CD1c-positive myeloid dendritic cell (primary cell): ENCODE measurements around the gene FOXJ2.
A peak's percentile ranks its signal among the peaks of the same experiment; 100 is the strongest.
"Not testable (repeated sequence)": the region's sequence is repeated elsewhere in the genome, so short reads cannot be mapped to it uniquely, and the experiment has no call there.

Experiments
- DNase-seq: peaks from one replicate; pipeline ENCODE4 v3.0.0-alpha.2; 2016; ENCODE audit errors: extremely low spot score

Gene FOXJ2

DNA sequence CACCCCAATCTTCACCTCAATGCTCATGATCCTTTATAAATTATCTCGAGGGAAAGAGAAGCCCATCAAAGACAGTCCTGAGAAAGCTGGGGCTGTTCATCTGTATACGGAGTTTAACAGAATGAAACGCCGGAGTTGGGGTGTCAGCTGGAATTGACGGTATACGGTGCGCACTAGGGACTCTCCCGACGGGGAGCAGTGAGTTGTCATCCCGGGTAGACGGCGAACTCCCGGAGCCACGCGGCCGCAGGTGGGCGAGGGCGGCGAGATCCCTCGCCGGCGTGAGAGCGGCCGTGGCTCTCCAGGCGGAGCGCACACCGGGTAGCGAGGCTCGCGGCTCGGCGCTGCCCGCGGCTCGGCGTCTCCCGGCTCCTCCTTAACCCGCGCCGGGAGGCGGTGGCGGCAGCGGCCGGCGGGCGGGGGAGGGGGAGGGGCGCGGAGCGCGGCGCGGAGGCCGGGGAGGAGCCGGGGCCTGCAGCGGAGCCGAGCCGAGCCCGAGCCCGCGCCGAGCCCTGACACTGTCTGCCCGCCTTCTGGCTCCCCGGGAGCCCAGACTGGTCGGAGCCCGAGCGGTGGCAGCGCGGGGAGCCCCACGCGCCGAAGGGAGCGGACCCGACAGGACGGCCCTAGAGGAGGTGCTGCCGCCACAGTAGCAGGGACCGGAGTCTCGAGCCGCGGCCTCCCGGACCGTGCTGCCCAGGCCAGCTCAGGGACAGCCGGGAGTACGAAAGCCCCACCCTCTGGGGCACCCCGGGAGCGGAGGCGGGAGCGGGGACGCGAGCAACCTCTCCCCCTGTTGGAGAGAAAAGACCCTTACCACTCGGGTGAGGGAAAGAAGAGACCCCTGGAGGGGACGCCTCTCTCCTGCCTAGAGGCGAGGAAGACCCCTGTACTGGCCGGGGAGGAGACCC, at the start of gene FOXJ2:
FOXJ2 (plus strand) TSS at position 475 of the 911 bp plus-strand sequence. CDS start 7,117 bp downstream, outside the sequence.
- DNase-seq, result peak; percentile 86

DNA sequence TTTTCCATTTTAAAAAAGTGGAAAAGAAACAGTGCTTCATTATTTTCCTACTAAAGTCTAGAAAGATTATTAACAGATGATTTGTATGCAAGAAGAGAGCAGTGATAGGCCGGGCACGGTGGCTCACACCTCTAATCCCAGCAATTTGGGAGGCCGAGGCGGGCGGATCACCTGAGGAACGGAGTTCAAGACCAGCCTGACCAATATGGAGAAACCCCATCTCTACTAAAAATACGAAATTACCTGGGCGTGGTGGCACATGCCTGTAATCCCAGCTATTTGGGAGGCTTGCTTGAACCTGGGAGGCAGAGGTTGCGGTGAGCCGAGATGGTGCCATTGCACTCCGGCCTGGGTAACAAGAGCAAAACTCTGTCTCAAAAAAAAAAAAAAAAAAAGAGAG, 49.5 kb upstream of the FOXJ2 start:
- DNase-seq, result not testable (repeated sequence)

DNA sequence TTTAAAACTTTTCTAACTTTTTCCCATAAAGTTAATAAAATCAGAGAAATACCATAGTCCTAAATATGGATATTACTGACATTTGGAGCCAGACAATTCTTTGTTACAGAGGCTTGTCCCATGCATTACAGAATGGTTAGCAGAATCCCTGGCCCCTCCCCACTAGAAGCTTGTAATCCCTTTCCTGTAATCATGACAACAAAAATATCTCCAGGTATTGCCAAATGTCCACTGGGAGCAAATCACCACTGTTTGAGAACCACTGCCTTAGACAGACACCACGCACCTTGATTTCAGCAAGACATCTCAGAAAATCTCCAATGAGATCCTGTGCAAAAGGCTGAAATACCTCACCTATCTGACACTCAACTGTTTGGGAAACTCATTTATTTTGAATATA, 49.1 kb upstream of the FOXJ2 start:
- not testable (repeated sequence) for DNase-seq

DNA sequence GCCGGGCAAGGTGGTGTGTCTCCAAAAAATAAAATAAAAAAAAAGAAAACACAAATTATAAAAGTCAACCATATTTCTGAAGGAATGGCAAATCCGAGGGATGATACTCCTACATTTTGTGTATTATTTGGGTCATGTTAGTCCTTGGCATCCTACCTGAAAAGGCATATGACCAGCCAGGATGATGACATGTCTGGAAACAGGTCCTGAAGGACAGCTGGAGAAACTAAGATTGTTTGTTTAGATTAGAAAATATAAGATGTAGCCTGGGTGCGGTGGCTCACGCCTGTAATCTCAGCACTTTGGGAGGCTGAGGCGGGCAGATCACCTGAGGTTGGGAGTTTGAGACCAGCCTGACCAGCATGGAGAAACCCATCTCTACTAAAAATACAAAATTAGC, 47.6 kb upstream of the FOXJ2 start:
- DNase-seq, result no peak

DNA sequence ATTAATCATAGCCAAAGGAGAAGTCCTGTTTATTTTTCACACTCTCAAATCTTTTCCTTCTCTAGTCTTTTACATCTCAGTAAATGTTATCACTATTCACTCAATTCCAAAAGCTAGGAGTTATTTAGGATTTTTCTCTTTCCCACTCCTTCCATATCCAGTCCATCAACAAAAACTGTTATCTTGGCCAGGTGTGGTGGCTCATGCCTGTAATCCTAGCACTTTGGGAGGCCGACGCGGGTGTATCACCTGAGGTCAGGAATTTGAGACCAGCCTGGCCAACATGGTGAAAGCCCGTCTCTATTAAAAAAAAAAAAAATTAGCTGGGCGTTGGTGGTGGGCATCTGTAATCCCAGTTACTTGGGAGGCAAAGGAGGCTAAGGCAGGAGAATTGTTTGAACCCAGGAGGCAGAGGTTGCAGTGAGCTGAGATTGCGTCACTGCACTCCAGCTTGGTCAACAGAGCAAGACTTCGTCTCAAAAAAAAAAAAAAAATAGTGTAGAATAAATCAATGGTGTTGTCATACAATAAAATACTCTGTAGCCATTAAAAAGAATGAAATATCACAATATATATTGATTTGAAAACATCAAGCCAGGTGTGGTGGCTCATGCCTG, 46.6 kb upstream of the FOXJ2 start:
- DNase-seq, result no peak

DNA sequence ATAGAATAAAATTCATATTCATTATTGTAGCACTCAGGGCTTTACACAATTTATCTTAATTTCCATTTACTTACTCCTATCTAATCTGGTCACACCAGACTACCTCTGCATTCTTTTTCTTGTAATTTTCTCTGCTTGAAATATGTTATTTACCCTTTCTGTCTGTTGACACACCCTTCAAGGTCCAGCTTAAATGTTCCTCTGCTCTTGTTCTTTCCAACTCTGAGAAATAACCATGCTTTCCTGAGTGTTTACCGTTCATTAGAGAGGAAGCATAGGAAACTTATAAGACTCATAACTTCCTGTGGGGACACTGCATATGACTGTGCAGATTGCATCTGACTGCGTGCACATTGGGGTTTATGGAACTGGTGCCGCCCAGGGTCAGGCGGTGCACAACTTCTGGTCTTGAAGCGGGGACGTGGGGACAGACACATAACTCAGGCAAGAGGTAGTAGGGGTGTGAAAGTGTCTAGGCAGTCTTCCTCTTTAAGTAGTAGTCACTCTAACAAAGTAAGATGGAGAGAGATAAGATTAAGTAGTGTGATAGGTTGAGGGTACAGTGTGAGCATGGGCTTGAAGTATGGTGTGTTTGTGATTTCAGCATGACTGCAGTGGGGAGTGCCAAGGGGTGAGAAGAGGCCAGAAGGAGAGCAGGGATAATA, 42.6 kb upstream of the FOXJ2 start:
- peak; percentile 94 for DNase-seq

DNA sequence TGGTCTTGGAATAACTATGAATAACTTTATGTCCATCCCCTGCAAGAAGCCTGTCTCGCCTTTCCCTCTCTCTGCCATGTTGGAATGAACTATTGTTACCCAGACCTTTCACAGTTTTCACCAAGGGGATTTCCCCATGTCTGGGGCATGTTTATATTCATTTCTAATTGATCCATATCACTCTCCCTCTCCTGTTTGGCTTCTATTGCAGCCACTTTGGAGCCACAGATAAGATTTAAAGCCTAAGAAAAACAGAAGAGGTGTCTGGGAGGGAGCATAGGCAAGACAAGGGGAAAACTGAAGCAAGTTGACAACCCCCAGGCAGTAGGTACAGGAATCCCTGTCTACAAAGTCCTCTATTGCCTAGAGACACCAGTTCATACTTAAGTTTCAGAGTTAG, 41.0 kb upstream of the FOXJ2 start:
- DNase-seq, result no peak

DNA sequence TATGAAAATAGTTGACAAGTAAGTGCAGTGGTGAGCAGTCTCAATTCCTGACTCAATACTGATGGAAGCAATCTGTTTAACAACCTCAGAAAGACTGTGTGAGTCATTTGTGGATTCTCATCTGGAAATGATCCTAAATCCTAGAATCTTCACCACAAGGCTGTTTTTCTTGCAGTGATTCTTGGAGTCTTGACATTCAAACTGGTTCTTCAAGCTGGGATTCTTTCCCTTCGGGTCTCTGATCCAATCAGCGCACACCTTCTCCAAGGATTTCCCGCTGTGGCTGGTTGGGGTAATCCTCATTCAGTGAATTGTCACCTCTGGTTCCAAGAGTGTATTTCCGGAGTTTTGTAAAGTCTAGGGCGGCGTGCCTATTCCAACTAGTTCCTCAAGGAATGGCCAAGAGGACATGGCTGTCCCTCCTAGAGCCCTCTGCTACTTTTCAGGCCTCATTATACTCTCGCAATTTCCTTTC, 37.7 kb upstream of the FOXJ2 start:
- DNase-seq, result peak; percentile 51

DNA sequence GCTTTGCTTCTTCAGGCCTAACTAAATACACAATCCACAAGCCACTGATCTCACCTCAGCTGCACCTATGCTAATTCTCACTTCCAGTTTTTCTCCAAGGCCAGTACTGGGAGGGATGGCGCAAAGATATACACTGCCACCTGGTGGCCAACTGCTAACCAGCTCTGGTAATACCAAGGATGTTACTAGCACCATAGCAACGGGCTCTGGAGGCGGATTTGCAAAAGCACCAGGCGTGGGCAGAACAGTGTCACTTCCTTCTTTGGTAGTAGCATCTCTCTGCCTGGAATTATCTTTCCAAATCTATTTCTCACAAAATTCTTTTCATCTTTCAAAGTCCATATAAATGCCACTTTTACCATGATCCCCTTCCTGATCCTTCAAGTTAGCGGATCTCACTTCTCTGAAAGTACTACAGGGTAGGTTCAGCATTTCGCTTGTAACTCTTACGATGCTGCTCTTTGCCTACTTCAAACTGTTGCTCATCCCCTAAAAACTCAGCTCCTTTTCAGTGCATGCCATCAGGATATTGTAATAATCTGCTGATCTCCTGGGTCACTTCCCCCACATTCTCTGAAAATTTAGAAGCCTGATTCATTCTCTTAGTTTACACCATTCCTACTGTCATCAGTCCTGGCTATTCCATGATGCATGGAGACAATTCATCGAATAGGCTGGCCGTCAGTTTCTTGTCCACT, 37.1 kb upstream of the FOXJ2 start:
- peak; percentile 98 for DNase-seq

DNA sequence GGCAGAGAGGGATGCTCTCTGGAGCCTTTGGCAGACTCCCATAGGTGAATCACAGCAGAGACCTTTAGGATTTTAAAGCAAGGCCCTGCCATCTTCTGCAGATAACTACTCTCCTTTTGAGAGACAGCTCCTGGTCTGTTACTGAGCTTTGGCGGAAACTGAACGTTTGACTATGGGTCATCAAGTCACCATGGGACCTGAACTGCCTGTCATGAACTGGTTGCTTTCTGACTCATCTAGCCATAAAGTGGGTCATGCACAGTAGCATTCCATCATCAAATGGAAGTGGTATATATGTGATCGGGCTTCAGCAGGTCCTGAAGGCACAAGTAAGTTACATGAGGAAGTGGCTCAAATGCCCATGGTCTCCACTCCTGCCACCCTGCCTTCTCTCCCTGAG, 31.7 kb upstream of the FOXJ2 start:
- not testable (repeated sequence) for DNase-seq

DNA sequence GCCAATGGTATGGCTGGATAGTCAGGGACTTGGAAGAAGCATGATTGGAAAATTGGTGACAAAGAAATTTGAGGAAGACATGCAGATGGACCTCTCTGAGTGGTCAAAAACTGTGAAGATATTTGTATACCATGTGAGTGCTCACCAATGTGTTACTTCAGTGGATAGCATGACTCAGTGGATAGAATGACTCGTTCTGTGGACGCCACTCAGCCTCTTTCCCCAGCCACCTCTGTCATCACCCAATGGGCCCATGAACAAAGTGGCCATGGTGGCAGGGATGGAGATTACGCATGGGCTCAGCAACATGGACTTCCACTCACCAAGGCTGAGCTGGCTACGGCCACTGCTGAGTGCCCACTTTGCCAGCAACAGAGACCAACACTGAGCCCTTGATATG, 31.0 kb upstream of the FOXJ2 start:
- not testable (repeated sequence) for DNase-seq

DNA sequence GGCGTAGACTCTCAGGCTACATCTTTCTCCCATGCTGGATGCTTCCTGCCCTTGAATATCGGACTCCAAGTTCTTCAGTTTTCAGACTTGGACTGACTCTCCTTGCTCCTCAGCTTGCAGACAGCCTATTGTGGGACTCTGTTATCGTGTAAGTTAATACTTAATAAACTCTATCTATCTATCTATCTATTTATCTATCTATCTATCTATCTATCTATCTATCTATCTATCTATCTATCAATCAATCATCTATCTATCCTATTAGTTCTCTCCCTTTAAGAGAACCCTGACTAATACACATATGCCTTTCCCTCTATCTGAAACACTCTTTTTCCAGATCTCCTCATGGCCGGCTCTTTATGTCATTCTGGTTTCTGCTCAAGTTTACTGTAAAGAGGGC, 27.6 kb upstream of the FOXJ2 start:
- DNase-seq, result not testable (repeated sequence)

DNA sequence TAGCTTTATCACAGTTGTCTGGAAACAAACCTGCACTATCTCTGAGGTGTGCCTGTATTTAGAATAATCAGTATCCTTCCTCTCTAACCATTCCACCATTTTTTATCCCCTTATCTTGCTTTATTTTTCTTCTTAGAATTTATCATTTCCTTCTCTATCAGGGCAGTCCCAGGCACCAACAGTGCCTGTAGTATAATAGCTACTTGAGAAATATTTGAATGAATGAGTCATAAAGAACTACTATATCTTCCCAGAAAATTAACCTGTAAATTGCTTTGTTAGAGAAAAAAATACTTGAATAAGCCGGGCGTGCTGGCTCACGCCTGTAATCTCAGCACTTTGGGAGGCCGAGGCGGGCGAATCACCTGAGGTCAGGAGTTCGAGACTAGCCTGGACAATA, 21.2 kb upstream of the FOXJ2 start:
- no peak for DNase-seq

DNA sequence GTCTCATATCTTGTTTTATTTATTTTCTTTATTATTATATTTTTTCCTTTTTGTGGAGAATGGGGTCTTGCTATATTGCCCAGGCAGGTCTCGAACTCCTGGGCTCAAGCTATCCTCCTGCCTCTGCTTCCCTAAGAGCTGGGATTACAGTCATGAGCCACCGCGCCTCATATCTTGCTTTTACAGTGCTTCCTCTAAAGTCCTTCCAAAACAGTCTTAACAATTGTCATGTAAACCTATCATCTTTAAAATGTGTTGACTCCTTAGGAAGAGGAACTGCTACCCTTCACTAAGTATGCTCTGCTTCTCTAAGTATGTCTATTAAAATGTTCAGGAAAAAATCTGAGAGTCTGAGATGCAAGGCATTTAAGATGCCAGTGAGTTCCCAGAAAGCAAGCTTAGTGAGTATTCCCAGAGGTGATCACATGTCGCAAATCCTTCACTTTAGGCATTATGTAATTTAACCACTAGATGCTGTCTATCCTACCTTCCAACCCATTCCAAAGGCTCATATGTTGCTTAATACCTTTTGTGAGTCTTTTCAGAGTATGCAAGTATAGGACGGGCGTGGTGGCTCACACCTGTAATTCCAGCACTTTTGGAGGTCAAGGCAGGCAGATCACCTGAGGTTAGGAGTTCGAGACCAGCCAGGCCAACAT, 19.7 kb upstream of the FOXJ2 start:
- DNase-seq, result no peak

DNA sequence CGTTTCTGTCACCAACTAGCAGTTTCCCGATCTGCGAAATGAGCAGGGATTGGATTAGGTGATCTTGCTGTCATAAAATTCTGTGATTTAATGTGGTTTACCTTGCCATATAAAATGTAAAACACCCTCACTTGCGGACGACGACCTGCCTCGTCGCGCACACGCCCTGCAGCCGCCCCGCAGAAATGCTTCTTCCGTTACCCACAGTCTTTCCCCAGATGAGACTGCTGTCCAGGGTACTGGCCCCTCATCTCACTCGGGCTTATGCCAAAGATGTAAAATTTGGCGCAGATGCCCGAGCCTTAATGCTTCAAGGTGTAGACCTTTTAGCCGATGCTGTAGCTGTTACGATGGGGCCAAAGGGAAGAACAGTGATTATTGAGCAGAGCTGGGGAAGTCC, 17.7 kb upstream of the FOXJ2 start:
- DNase-seq, result no peak

DNA sequence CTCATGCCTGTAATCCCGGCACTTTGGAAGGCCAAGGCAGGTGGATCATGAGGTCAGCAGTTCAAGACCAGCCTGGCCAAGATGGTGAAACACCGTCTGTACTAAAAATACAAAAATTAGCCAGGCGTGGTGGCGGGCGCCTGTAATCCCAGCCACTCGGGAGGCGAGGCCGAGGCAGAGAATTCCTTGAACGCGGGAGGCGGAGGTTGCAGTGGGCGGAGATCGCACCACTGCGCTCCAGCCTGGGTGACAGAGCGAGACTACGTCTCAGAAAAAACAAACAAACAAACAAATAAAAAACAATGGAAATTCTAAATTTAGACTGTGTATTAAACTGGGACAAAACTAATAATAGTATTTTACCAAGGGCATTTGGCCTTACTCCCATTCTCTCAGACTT, 14.3 kb upstream of the FOXJ2 start:
- DNase-seq, result not testable (repeated sequence)

DNA sequence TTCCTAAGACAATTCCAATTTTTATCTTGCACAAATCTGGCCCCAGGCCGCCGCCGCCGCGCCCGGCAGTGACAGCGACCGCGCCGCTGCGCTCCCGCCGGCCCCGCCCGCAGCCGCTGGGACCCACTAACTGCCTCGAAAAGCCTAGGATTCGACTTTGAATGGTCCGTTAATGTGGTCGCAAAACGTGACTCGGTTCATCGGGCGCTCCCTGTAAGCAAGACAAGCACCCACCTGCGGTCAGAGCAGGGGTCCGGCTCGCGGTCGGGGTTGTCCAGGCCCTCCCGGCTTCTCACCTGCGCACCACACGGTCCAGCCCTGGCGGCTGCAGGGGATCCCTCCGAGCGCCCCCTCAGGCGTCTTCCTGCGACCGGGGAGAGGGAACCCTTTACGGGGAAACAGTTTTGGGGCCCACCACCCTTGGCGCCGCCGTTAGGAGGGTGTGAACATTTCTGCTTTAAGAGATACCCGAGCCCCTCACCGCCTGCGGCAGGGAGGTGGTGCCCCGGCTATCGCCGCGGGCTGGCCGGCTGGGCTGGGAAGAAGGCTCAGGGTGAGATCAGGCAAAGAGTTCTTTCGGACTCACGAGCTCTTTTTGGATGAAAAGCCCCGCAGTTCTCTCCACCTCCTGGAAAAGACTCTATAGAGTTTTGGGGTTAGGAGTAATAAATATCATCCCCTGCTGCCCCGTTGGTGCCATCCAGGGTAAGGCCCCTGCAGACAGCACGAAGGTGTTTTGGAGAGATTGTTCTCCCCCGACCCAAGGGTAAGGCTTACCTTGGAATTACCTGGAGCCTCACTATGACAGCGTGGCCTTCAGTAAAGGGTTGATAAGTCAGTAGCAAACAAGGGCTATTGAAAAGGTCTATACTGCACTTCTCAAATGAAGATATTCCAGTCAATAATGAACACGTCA, 13.6 kb upstream of the FOXJ2 start:
- DNase-seq, result no peak

DNA sequence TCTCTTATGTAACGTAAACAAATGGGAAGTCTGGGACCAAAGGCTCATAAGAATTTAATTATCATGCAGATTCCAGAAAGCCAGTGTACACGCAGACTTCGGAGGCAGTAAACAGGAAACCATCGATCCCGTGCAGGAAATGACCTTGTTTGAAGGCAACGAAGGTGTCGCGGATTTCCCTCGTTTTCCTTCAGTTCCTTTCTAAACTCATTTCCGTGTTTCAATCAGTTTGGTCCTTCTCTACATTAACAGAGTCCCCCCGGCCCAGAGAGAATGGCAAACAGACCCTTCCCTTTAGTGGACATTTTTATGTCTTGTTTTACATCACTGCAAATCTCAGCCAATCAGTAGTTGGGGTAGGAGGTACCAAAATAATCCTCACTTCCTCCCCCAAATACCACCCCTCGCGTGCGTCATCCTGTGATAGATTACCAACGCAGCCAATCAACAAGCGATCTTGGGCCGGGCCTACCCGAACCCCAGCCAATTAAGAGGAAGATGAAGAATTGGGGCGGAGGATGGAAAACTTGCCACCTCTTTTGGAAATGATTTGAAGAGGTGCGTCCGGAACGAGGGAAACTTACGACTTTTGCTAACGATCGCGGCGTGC, 6.1 kb upstream of the FOXJ2 start:
- peak; percentile 99 for DNase-seq

DNA sequence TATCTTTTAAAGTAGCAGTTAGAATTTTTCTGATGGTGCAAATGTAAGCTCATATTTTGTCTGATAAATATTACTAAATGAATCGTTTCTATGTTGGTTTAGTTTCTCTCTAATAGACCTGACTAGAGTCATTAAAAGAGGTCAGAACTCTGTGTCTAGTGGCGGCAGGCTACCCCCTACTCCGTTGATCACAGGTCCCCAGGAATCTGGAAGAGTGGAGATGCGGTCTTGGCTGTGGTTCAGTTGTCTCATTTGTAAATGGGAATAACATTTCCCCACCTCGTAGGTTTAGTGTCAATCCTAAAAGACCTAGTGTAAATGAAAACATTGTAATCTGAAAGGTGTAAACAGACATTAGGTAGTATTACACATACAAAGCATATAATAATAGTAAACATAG, 4.7 kb upstream of the FOXJ2 start:
- DNase-seq, result no peak

DNA sequence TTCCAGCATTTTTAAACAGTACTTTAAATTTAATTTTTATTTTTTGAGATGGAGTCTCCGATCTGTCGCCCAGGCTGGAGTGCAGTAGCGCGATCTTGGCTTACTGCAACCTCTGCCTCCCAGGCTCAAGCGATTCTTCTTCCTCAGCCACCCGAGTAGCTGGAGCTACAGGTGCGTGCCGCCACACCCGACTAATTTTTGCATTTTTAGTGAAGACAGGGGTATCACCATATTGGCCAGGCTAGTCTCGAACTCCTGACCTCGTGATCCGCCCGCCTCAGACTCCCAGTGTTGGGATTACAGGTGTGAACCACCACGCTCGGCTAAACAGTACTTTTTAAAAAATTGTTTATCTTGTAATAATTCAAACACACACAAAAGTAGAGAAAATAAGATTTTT, 4.2 kb upstream of the FOXJ2 start:
- DNase-seq, result no peak
